Neutrophil (primary cell): ENCODE results near the gene SERTAD2.

Source experiments
- H3K27ac ChIP-seq: fragments of 200-600 bp; sonication (generic); 2 replicates; pipeline ENCODE4 v1.5.1; 2016; ENCODE audit warnings: mild to moderate bottlenecking, moderate library complexity
- H3K27me3 ChIP-seq: fragments of 200-600 bp; sonication (generic); 2 replicates; pipeline ENCODE4 v1.6.0; 2016; ENCODE audit warnings: mild to moderate bottlenecking
- H3K36me3 ChIP-seq: fragments of 200-600 bp; sonication (generic); 2 replicates; pipeline ENCODE4 v1.5.1; 2017
- H3K4me1 ChIP-seq, 2 experiments: fragments of 200-600 bp in 1 of 2; sonication (generic) in 1 of 2; 1 replicate in 1 of 2; 2 replicates in 1 of 2; pipeline versions ENCODE4 v1.5.1 to v1.6.1; 2013 to 2016; ENCODE audit warnings: low read depth in 1 of 2, low read length in 1 of 2, mild to moderate bottlenecking in 1 of 2, moderate library complexity in 1 of 2; ENCODE audit not compliant: control insufficient read depth in 1 of 2, insufficient read depth in 1 of 2
- H3K4me3 ChIP-seq, 2 experiments: fragments of 200-600 bp in 1 of 2; sonication (generic) in 1 of 2; 1 replicate in 1 of 2; 2 replicates in 1 of 2; pipeline ENCODE4 v1.5.1; 2013 to 2016; ENCODE audit warnings: low read depth in 1 of 2, low read length in 1 of 2, mild to moderate bottlenecking in 1 of 2, moderate library complexity in 1 of 2
- H3K9me3 ChIP-seq: fragments of 200-600 bp; sonication (generic); 2 replicates; pipeline ENCODE4 v1.5.1; 2016
- CTCF ChIP-seq: fragments of 200-600 bp; sonication (generic); IDR thresholded peaks from 2 replicates; pipeline ENCODE4 v1.5.1; 2016; ENCODE audit warnings: antibody characterized with exemption

SERTAD2 gene, protein sequence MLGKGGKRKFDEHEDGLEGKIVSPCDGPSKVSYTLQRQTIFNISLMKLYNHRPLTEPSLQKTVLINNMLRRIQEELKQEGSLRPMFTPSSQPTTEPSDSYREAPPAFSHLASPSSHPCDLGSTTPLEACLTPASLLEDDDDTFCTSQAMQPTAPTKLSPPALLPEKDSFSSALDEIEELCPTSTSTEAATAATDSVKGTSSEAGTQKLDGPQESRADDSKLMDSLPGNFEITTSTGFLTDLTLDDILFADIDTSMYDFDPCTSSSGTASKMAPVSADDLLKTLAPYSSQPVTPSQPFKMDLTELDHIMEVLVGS

GRCh38 chr2:64653109-64654062 lies at the start of gene SERTAD2:
Gene SERTAD2 (minus strand): TSS chr2:64653913. CDS start chr2:64636871, 17,042 bp downstream.
- no peaks in the 10 kb centered on the region for H3K36me3 ChIP-seq
- TF ChIP-seq CTCF = peak; percentile 47
- peak within 1 kb of the TSS; percentile 97 for H3K27ac ChIP-seq
- peaks cover 76 to 79% of the 10 kb centered on the region in 2 experiments for H3K4me1 ChIP-seq
- H3K9me3 ChIP-seq = no peaks in the 10 kb centered on the region
- H3K4me3 ChIP-seq = peak within 1 kb of the TSS; percentile 83 to 90
- no peaks in the 10 kb centered on the region for H3K27me3 ChIP-seq

- no peak for TF ChIP-seq CTCF
- Histone ChIP-seq H3K4me1 (peaks cover 28 to 35% of the 10 kb centered on the region in 2 experiments), H3K36me3 (no peaks in the 10 kb centered on the region), H3K4me3 (no peak overlapping the region), H3K27me3 (no peaks in the 10 kb centered on the region), H3K27ac (no peak overlapping the region), H3K9me3 (no peaks in the 10 kb centered on the region)
Observed at GRCh38 chr2:64700133-64700809, 46.6 kb upstream of the SERTAD2 start.

DNA sequence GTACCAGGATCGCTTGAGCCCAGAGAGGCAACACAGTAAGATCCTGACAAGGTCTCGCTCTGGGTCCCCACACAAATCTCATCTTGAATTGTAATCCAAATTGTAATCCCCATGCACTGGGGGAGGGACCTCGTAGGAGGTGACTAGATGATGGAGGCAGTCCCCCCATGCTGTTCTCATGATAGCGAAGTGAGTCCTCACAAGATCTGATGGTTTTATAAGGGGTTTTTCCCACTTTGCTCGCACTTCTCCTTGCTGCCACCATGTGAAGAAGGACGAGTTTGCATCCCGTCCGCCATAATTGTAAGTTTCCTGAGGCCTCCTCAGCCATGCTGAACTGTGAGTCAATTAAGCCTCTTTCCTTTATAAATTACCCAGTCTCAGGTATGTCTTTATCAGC lies 46.0 kb upstream of the SERTAD2 start:
- no peaks in the 10 kb centered on the region for H3K36me3 ChIP-seq
- no peaks in the 10 kb centered on the region for H3K9me3 ChIP-seq
- no peak for TF ChIP-seq CTCF
- no peak overlapping the region for H3K4me3 ChIP-seq
- no peaks in the 10 kb centered on the region for H3K27me3 ChIP-seq
- H3K27ac ChIP-seq = no peak overlapping the region
- H3K4me1 ChIP-seq = peaks cover 28 to 36% of the 10 kb centered on the region in 2 experiments

- no peaks in the 10 kb centered on the region for H3K36me3 ChIP-seq
- H3K27me3 ChIP-seq = no peaks in the 10 kb centered on the region
- peaks cover 28 to 36% of the 10 kb centered on the region in 2 experiments for H3K4me1 ChIP-seq
- no peak for TF ChIP-seq CTCF
- H3K27ac ChIP-seq = no peak overlapping the region
- H3K4me3 ChIP-seq = no peak overlapping the region
- no peaks in the 10 kb centered on the region for H3K9me3 ChIP-seq
Observed at GRCh38 chr2:64698668-64699444, 45.1 kb upstream of the SERTAD2 start.
